ENCODE data around the gene SPDYE6.
"Not testable (repeated sequence)": the region's sequence is repeated elsewhere in the genome, so short reads cannot be mapped to it uniquely, and the experiment has no call there.

Gene SPDYE6, protein sequence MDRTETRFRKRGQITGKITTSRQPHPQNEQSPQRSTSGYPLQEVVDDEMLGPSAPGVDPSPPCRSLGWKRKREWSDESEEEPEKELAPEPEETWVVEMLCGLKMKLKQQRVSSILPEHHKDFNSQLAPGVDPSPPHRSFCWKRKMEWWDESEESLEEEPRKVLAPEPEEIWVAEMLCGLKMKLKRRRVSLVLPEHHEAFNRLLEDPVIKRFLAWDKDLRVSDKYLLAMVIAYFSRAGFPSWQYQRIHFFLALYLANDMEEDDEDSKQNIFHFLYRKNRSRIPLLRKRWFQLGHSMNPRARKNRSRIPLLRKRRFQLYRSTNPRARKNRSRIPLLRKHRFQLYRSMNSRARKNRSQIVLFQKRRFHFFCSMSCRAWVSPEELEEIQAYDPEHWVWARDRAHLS

DNA sequence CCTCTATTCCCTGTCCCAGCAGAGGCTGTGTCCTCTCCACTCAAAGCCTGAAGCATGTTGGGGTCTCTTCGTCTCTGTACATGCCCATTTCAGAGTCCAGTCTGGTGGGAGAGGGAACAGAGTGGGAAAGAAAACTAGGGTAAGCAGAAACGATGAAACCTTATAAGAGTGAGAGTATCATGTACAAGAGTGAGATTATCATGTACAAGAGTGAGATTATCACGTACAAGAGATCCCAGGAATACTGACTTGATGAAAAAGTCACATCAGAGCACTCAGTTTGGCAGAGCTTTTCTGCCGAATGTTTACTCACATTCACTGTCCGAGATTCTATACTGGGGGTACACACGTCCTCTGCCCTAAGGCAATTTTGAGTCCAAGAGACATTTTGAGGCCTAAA is at the start of gene SPDYE6:
SPDYE6 (minus strand) TSS at position 101 of the 400 bp plus-strand sequence. CDS start 421 bp downstream, outside the sequence.
- CTCF ChIA-PET; DNase-seq (ENCODE audit: low read depth, low spot score); H3K4me3 ChIP-seq (ENCODE audit: low read depth, low read length); POLR2A ChIA-PET: not testable (repeated sequence)

DNA sequence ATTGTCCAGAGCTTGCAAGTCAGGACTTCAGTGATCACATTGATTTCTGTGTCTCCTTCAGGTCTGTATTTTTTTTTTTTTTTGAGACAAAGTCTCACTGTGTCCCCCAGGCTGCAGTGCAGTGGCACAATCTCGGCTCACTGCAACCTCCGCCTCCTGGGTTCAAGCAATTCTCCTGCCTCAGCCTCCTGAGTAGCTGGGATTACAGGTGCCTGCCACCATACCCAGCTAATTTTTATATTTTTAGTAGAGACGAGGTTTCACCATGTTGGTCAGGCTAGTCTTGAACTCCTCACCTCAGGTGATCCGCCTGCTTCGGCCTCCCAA is 48.6 kb upstream of the SPDYE6 start:
- CTCF ChIA-PET = interaction anchor here (0.7 to 3.3 kb wide), 10 partner anchors 9 to 118 kb away, joined by 3 to 32 read pairs (median 4); partner anchors contain the start of genes ORAI2, PRKRIP1 and SH2B2
- H3K4me3 ChIP-seq (ENCODE audit: low read depth, low read length); POLR2A ChIA-PET; DNase-seq (ENCODE audit: low read depth, low spot score): not testable (repeated sequence)

DNA sequence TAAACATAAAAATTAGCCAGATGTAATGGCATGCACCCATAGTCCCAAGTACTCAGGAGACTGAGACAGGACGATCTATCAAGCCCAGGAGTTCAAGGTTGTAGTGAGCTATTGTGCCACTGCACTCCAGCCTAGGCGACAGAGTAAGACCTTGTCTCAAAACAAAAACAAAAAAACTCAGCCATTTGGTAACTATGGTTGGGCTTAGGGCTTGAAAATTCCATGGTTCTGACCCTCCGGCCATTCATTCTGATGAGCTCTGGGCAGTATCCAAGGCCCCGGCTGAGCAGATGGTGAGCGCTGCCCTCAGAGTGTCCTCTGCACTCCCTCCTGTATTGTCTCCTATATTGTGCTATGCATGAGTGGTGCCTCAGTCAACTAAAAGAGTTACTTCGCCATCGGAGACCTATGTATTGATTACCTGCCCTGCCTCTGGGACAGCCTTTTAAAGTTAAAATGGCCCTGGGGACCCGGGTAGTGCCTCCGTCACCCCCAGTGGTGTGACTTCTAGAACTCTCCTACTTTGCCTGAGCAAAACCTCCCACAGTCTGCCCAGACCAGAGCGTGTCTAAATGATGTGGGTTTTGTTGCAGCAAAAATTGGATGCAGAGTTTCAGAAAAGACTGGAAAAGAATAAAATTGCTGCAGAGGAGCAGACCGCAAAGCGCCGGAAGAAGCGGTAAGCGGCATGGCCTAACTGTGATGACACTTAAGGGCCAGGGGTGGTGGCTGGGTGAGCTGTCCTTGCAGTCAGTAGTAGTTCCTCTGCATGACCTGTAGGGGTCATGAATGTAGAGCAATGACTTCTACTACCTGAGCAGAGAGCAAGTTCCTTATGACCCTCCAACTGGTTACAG is 48.0 kb upstream of the SPDYE6 start:
- POLR2A ChIA-PET = no interaction called here
- no peak for DNase-seq (ENCODE audit: low read depth, low spot score)
- CTCF ChIA-PET = interaction anchor here (0.7 to 3.3 kb wide), 12 partner anchors 9 to 132 kb away, joined by 3 to 32 read pairs (median 3); partner anchors contain the start of genes ORAI2, PRKRIP1 and SH2B2
- TF ChIP-seq, protein P1, sequence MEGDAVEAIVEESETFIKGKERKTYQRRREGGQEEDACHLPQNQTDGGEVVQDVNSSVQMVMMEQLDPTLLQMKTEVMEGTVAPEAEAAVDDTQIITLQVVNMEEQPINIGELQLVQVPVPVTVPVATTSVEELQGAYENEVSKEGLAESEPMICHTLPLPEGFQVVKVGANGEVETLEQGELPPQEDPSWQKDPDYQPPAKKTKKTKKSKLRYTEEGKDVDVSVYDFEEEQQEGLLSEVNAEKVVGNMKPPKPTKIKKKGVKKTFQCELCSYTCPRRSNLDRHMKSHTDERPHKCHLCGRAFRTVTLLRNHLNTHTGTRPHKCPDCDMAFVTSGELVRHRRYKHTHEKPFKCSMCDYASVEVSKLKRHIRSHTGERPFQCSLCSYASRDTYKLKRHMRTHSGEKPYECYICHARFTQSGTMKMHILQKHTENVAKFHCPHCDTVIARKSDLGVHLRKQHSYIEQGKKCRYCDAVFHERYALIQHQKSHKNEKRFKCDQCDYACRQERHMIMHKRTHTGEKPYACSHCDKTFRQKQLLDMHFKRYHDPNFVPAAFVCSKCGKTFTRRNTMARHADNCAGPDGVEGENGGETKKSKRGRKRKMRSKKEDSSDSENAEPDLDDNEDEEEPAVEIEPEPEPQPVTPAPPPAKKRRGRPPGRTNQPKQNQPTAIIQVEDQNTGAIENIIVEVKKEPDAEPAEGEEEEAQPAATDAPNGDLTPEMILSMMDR (IDR thresholded peaks at IDR 0.05; ENCODE audit: insufficient read depth, low read length, missing control alignments) = peak; percentile 65
- H3K4me3 ChIP-seq (ENCODE audit: low read depth, low read length) = no peak overlapping the region

DNA sequence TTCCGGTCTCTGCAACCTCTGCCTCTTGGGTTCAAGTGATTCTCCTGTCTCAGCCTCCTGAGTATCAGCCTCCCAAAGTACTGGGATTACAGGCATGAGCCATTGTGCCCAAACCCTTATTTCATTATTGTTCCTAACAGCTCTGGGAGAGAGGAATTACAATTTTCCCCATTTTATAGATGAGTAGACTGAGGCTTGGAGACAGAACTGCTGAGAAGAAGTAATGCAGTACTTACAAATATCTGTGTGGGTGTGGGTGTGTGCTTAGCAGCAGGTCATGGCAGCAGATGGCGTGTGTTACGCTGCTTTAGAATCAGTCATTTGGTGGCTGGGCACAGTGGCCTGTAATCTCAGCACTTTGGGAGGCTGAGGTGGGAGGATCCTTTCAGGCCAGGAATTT is 47.3 kb upstream of the SPDYE6 start:
- ChIA-PET POLR2A (no interaction called here), CTCF (interaction anchor here (1.0 to 3.3 kb wide), 4 partner anchors 8 to 132 kb away, joined by 3 to 32 read pairs (median 15); partner anchors contain the start of gene PRKRIP1)
- DNase-seq (ENCODE audit: low read depth, low spot score) = no peak
- H3K4me3 ChIP-seq (ENCODE audit: low read depth, low read length) = no peak overlapping the region
- TF ChIP-seq, protein P1 (IDR thresholded peaks at IDR 0.05; ENCODE audit: insufficient read depth, low read length, missing control alignments) = no peak

DNA sequence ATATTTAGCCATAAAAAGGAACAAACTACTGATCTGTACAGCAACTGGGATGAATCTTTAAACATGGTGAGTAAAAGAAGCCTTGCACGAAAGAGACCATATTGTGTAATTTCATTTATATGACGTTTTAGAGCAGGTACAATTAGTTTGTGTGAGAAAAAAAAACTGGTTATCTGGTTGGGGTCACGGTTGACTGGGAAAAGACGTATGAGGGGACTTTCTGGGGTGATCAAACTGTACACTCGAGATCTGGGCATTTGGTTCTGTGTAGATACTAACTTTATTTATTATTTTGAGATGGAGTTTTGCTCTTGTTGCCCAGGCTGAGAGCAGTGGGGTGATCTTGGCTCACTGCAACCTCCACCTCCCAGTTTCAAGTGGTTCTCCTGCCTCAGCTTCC is 44.1 kb upstream of the SPDYE6 start:
- CTCF ChIA-PET = interaction anchor here (1.4 to 2.7 kb wide), 2 partner anchors 9 to 64 kb away, joined by 4 to 8 read pairs; partner anchors contain the start of genes ALKBH4 and LRWD1

DNA sequence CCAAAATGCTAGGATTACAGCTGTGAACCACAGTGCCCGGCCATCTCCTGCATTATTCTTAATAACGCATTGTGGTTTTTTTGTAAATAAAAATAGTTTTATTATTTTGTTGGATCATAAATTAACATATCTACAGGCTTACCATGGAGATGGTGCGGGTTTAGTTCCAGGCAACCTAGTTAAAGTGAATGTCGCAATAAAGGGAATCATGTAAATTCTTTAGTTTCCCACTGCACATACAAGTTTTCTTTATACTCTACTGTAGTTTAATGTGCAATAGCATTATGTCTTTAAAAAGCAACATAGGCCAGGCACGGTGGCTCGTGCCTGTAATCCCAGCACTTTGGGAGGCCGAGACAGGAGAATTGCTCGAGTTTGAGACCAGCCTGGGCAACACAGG is 42.3 kb upstream of the SPDYE6 start:
- CTCF ChIA-PET = interaction anchor here (5.8 to 14.3 kb wide), 2 partner anchors 7 to 118 kb away, joined by 32 to 228 read pairs; no protein-coding TSS in a partner anchor
- POLR2A ChIA-PET = no interaction called here
- DNase-seq (ENCODE audit: low read depth, low spot score) = no peak
- TF ChIP-seq, protein P1 (IDR thresholded peaks at IDR 0.05; ENCODE audit: insufficient read depth, low read length, missing control alignments) = no peak
- no peak overlapping the region for H3K4me3 ChIP-seq (ENCODE audit: low read depth, low read length)

More for the DNA sequence above, 44.1 kb upstream of the SPDYE6 start:
- TF ChIP-seq, protein P1 (IDR thresholded peaks at IDR 0.05; ENCODE audit: insufficient read depth, low read length, missing control alignments) = no peak
- H3K4me3 ChIP-seq (ENCODE audit: low read depth, low read length) = no peak overlapping the region
- no peak for DNase-seq (ENCODE audit: low read depth, low spot score)
- POLR2A ChIA-PET = no interaction called here

DNA sequence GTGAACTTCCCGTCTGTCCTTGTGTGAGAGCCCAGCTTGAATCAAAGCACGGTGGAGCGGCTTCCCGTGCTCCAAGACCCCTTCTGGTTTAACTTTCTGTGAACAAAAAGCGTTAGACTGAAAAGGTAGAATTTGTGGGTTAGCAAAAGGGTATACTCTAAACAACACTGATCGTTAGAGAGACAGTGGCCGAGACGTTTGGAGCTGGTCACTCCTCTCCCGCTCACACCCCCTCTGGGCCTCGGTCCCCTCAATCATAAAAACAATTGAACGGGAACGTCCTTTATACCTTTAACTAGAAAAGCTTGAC is 40.4 kb upstream of the SPDYE6 start:
- TF ChIP-seq, protein P1 (IDR thresholded peaks at IDR 0.05; ENCODE audit: insufficient read depth, low read length, missing control alignments) = no peak
- CTCF ChIA-PET = interaction anchor here (1.4 to 14.3 kb wide), 4 partner anchors 8 to 857 kb away, joined by 3 to 228 read pairs (median 18); no protein-coding TSS in a partner anchor
- POLR2A ChIA-PET = interaction anchor here (0.8 kb wide), 1 partner anchor 26 kb away, joined by 3 read pairs; no protein-coding TSS in a partner anchor

More for the DNA sequence above, 40.4 kb upstream of the SPDYE6 start:
- no peak for DNase-seq (ENCODE audit: low read depth, low spot score)
- H3K4me3 ChIP-seq (ENCODE audit: low read depth, low read length) = peak overlapping the region; percentile 95
